A673 (cell line): ENCODE results near the gene CIBAR2. TPM values are rescaled to one million over a fixed set of nuclear protein-coding genes. Genes with fewer than 3 reads are reported as not detected.
A peak's percentile ranks its signal among the peaks of the same experiment; 100 is the strongest.

ENCODE experiments used
- BruUV-seq: library from RNA; stranded (reverse); fragments of 400-500 nt; replicated peaks from 2 replicates; lab custom pipeline; 2021; lab: Mats Ljungman, UMichigan
- CTCF ChIA-PET: fragments of 300-600 bp; sonication (Branson Sonifier 250); formaldehyde crosslinking; loops from one replicate; lab custom pipeline; 2022; ENCODE audit warnings: antibody characterized with exemption; lab: Charles Lee
- POLR2A ChIA-PET: fragments of 300-600 bp; sonication (Branson Sonifier 250); formaldehyde crosslinking; loops from one replicate; lab custom pipeline; 2022; ENCODE audit warnings: antibody characterized with exemption; ENCODE audit not compliant: low non-redundant PET; lab: Charles Lee
- DNase-seq: peaks from one replicate; pipeline ENCODE4 v3.0.0-alpha.2; 2015; ENCODE audit warnings: low spot score
- H3K27ac ChIP-seq: fragments of 200-600 bp; sonication (generic); 2 replicates; pipeline ENCODE4 v1.5.1; 2016; ENCODE audit warnings: mixed run types, low read depth, mild to moderate bottlenecking, mixed read lengths, antibody characterized with exemption, low read length; ENCODE audit not compliant: poor library complexity, severe bottlenecking
- H3K27me3 ChIP-seq: fragments of 200-600 bp; sonication (generic); replicated peaks from 2 replicates; pipeline ENCODE4 v1.6.1; 2017; ENCODE audit warnings: mixed run types, low read depth, mild to moderate bottlenecking, mixed read lengths, antibody characterized with exemption, low read length; ENCODE audit not compliant: insufficient read depth, poor library complexity
- H3K36me3 ChIP-seq: fragments of 200-600 bp; sonication (generic); 2 replicates; pipeline ENCODE4 v1.6.1; 2016; ENCODE audit warnings: mixed run types, mild to moderate bottlenecking, mixed read lengths, antibody characterized with exemption, low read length; ENCODE audit not compliant: insufficient read depth, poor library complexity, severe bottlenecking
- H3K4me1 ChIP-seq: fragments of 200-600 bp; sonication (generic); 2 replicates; pipeline ENCODE4 v1.6.1; 2017; ENCODE audit warnings: mixed run types, mild to moderate bottlenecking, mixed read lengths, antibody characterized with exemption, low read length; ENCODE audit not compliant: insufficient read depth, poor library complexity, severe bottlenecking
- H3K4me3 ChIP-seq: fragments of 200-600 bp; sonication (generic); 2 replicates; pipeline ENCODE4 v1.5.1; 2016; ENCODE audit warnings: low read depth, mixed run types, mild to moderate bottlenecking, mixed read lengths, low read length; ENCODE audit not compliant: poor library complexity, severe bottlenecking
- H3K9me3 ChIP-seq: fragments of 200-600 bp; sonication (generic); 2 replicates; pipeline ENCODE4 v1.6.1; 2016; ENCODE audit warnings: mixed run types, low read depth, mild to moderate bottlenecking, mixed read lengths, antibody characterized with exemption, low read length; ENCODE audit not compliant: poor library complexity, severe bottlenecking
- CTCF ChIP-seq: fragments of 300-800, 200-600 bp; sonication (generic); conservative IDR thresholded peaks from 2 replicates; pipeline ENCODE4 v1.5.1; 2017; ENCODE audit warnings: low read depth, mild to moderate bottlenecking, antibody characterized with exemption, low read length, moderate library complexity, mixed read lengths
- EZH2 ChIP-seq: fragments of 200-600 bp; sonication (generic); IDR thresholded peaks from 2 replicates; pipeline ENCODE4 v1.6.1; 2017; ENCODE audit warnings: borderline replicate concordance, low read depth, mild to moderate bottlenecking, mixed read lengths, antibody characterized with exemption, low read length; ENCODE audit not compliant: poor library complexity, severe bottlenecking
- intact Hi-C: fragments of 100-400 bp; cut with micrococcal nuclease; formaldehyde crosslinking; loops from one replicate; pipeline ENCODE4 v1.10.0; 2022; ENCODE audit not compliant: unreplicated experiment
- total RNA-seq: library from RNA; stranded (reverse); gene quantifications from 2 replicates; pipeline ENCODE4 v1.2.3, GENCODE V29; 2021

The CIBAR2 gene
- total RNA-seq, 1 experiment from 2014 or later: not detected

GRCh38 chr16:85125570-85126393, 13.5 kb upstream of the CIBAR2 start:
- POLR2A ChIA-PET: no interaction called here
- no peaks in the 10 kb centered on the region for H3K9me3 ChIP-seq
- no peaks in the 10 kb centered on the region for H3K27me3 ChIP-seq
- H3K36me3 ChIP-seq: no peaks in the 10 kb centered on the region
- TF ChIP-seq CTCF (no peak), EZH2 (no peak)
- no TSS peak for BruUV-seq
- peak overlapping the region; percentile 86 for H3K27ac ChIP-seq
- peaks cover 32% of the 10 kb centered on the region for H3K4me1 ChIP-seq
- H3K4me3 ChIP-seq: no peak overlapping the region
- no peak for DNase-seq
- intact Hi-C loops: no loop called here
- CTCF ChIA-PET: no interaction called here

GRCh38 chr16:85124636-85125346, 12.5 kb upstream of the CIBAR2 start:
- POLR2A ChIA-PET: no interaction called here
- intact Hi-C loops: no loop called here
- H3K27ac ChIP-seq: no peak overlapping the region

More at GRCh38 chr16:85124636-85125346, 12.5 kb upstream of the CIBAR2 start:
- BruUV-seq: no TSS peak
- H3K27me3 ChIP-seq: no peaks in the 10 kb centered on the region
- TF ChIP-seq EZH2 (no peak), CTCF (no peak)
- no peak overlapping the region for H3K4me3 ChIP-seq
- no peaks in the 10 kb centered on the region for H3K9me3 ChIP-seq
- CTCF ChIA-PET: no interaction called here
- H3K36me3 ChIP-seq: no peaks in the 10 kb centered on the region
- no peak for DNase-seq
- H3K4me1 ChIP-seq: peaks cover 23% of the 10 kb centered on the region
